Bronchial epithelial cell (primary cell): ENCODE data around the gene HOXB3. TPM values are rescaled to one million over a fixed set of nuclear protein-coding genes. Genes with fewer than 3 reads are reported as not detected.

Source experiments
- DNase-seq: peaks from one replicate; pipeline ENCODE4 v3.0.0-alpha.2; 2010; ENCODE audit warnings: low read depth
- FAIRE-seq: peaks from 2 replicates; lab custom pipeline; 2011; peaks lifted over from hg19 to GRCh38; lab: Jason Lieb, UNC
- H3K27me3 ChIP-seq: 2 replicates; pipeline ENCODE4 v1.5.1; 2011; ENCODE audit warnings: low read length; ENCODE audit not compliant: control insufficient read depth, insufficient read depth
- H3K36me3 ChIP-seq: 2 replicates; pipeline ENCODE4 v1.5.1; 2011; ENCODE audit warnings: low read length; ENCODE audit not compliant: control insufficient read depth, insufficient read depth
- H3K4me3 ChIP-seq: 2 replicates; pipeline ENCODE4 v1.5.1; 2011; ENCODE audit warnings: mild to moderate bottlenecking, low read depth, low read length, control low read depth
- total RNA-seq: library from RNA; depleted of rRNA; stranded (reverse); fragments of >200 nt; gene quantifications from 2 replicates; pipeline ENCODE4 v1.2.1, GENCODE V29; 2014
- TF ChIP-seq, protein P1 (sequence below): IDR thresholded peaks from 2 replicates; pipeline ENCODE4 v1.5.1; 2011; ENCODE audit warnings: mild to moderate bottlenecking, moderate library complexity, low read length, control low read depth, inconsistent platforms; ENCODE audit not compliant: insufficient read depth, severe bottlenecking

Gene HOXB3
- total RNA-seq, 1 donor from 2014 or later, result not detected

DNA sequence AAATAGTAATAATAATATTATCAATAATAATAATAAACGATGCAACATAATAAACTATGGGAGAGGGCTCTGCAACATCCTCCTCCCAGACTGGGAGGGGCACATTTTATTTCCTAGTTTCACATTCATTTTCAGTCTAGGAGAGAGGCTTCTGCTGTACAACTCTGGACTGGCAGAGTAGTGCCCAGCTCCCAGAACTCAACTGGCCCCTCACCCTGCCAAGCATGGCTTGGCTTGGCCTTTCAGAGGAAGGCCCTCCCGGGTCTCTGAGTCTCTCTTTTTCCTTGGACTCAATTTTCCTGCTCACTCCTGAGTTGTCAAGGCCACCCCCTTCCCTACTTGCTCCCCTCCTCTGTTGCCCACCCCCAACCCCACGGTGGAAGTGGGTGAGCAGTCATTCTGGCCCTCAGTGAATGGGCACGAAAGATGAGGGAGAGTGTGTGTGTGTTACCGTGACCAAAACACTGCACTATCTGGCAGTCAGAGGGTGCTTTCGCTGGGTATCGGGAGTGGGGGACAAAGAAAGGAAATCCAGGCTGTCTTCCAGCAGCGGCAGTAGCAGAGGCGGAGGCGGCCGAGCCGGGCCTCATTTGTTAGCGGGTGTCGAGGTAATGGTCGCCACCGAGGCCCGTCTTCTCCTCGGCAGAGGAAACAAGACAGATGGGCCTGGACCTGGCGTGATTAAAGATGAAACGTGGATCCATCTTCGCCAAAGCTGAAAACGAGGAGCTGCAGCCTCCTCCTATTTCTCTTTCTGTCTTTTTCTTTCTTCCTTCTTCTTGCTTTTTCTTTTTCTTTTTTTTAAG, 14.2 kb downstream of the HOXB3 start:
- FAIRE-seq, result no peak
- no peak for DNase-seq
- H3K4me3 ChIP-seq, result no peak overlapping the region

DNA sequence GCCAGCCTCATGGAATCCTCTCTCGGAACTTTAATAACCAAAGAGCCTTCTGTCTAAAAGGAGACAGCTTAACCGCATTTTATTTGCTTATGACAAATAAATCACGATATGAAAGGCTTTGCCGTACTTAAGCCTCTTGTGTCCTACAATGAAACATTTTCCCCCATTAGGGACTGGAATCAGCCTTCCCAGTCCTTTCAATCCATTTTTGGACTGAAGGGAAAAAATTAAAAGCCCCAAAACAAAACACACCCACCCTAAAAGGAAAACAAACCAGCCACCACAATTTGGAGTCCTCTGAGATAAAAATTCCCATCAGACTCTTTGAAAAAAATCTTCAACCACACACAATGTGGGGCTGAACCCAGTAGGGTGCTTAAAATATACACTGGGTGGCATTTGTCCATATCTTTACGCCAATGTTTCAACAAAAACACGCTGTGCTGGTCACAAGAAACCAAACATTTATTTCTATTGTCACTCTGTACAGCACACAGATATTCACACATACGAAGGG, 14.9 kb downstream of the HOXB3 start:
- no peak for FAIRE-seq
- TF ChIP-seq, protein P1, sequence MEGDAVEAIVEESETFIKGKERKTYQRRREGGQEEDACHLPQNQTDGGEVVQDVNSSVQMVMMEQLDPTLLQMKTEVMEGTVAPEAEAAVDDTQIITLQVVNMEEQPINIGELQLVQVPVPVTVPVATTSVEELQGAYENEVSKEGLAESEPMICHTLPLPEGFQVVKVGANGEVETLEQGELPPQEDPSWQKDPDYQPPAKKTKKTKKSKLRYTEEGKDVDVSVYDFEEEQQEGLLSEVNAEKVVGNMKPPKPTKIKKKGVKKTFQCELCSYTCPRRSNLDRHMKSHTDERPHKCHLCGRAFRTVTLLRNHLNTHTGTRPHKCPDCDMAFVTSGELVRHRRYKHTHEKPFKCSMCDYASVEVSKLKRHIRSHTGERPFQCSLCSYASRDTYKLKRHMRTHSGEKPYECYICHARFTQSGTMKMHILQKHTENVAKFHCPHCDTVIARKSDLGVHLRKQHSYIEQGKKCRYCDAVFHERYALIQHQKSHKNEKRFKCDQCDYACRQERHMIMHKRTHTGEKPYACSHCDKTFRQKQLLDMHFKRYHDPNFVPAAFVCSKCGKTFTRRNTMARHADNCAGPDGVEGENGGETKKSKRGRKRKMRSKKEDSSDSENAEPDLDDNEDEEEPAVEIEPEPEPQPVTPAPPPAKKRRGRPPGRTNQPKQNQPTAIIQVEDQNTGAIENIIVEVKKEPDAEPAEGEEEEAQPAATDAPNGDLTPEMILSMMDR, result no peak

More for the DNA sequence above, 14.2 kb downstream of the HOXB3 start:
- peaks cover 88% of the 10 kb centered on the region for H3K27me3 ChIP-seq
- H3K36me3 ChIP-seq, result no peaks in the 10 kb centered on the region
- TF ChIP-seq, protein P1, result no peak

DNA sequence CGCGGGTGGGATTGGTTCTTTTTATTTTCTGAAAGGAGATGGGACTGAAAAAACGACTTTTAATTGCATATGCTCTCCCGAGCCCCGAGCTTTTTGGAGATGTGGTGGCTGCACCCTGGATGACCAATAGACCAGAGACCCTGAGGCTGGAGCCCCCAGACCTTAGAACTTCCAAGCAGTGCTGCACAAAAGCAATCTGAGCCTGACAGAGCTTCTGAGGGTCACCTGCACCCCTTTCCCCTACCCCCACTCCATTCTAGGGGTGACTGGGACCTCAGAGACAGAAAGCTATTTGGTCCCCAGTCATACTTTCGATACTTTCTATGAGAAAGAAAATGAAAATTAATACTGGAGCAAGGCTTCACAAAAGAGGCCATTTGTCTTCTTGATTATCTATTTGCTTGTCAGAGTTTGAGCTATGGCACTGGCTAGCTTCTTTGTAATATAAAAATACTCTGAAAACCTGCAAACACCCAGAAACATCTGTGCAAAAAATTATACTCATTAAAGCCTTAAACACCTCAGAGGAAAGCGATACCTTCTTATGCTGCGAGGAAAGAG, 15.5 kb downstream of the HOXB3 start:
- TF ChIP-seq, protein P1, result no peak
- DNase-seq (no peak), FAIRE-seq (no peak)
- Histone ChIP-seq H3K27me3 (peaks cover 88% of the 10 kb centered on the region), H3K4me3 (no peak overlapping the region), H3K36me3 (no peaks in the 10 kb centered on the region)

More for the DNA sequence above, 14.9 kb downstream of the HOXB3 start:
- no peak for DNase-seq
- no peak overlapping the region for H3K4me3 ChIP-seq
- H3K27me3 ChIP-seq, result peaks cover 87% of the 10 kb centered on the region
- H3K36me3 ChIP-seq, result no peaks in the 10 kb centered on the region

DNA sequence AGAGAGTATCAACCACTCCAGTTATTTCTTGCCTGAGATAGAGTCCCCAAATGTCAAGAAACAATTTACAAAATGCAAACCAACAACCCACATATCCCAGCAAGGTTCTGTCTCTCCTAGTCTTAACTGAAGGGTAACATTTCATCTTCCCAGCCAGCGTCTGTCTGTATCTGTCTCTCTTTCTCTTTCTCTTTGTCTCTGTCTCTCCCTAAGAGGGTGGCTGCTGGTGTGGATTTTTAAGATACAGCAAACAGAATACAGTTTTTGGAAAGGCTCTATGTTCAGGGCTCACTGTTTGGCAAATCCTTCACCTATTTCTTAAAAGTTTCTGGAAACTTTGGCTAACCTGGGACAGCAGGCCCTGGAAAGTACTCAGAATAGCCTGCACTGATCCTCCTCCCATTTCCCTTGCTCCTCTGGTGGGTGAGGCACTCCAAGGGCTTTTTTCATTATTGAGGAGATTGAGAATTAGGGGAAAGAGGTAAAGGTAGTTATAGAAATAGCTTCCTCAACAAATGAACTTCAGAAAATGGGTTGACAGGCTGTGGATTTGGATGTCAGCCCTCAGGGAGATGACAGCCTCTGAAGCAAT, 18.1 kb downstream of the HOXB3 start:
- no peak overlapping the region for H3K4me3 ChIP-seq
- DNase-seq, result no peak
- no peak for FAIRE-seq
- TF ChIP-seq, protein P1, result no peak
- H3K27me3 ChIP-seq, result peaks cover 82% of the 10 kb centered on the region
- no peaks in the 10 kb centered on the region for H3K36me3 ChIP-seq

DNA sequence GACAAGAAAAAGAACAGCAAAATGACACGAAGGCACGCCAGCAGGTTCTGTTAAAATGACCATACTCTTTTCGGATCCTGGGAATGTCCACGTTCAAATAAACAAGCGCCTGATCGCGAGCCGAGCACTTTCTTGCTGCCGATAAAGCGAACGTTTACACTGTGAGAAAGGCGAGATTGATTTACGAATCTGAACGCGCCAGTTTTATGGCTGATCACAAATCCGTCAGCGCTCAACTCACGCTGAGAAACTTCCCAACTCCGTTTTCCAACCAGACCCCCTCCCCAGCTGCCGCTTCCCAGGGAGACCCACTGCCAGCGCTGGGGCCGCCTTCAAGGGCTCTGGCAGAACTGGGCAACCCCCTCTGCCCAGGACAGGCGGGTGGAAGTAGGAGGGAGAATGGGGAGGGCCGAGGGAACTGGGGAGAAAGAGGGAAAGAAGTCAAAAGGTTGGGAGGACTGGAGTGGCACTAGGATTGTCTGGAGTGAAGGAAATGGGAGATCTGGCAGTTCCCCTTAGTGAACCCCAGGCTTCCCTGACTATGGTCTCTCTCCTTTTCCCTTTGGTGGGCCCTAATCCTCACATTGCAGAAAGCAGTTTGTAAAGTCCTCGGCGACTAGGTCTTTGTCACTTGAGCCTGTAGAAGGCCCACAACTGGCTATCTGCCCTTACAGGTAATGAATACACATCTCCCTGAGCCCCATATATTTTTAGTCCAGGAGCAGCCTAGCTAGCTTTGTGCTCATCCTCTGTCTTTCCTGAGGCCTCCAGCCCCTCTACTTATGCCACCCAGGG, 18.8 kb downstream of the HOXB3 start:
- no peak for FAIRE-seq
- no peak for DNase-seq

More for the DNA sequence above, 18.8 kb downstream of the HOXB3 start:
- peaks cover 83% of the 10 kb centered on the region for H3K27me3 ChIP-seq
- H3K36me3 ChIP-seq, result no peaks in the 10 kb centered on the region
- TF ChIP-seq, protein P1, result no peak
- no peak overlapping the region for H3K4me3 ChIP-seq
